Smooth muscle cell of the brain vasculature (primary cell): ENCODE measurements around the gene ACOT11.

Experiments used
- DNase-seq: peaks from one replicate; pipeline ENCODE4 v3.0.0-alpha.2; 2012; ENCODE audit warnings: low read depth, low spot score

Gene ACOT11

GRCh38 chr1:54564312-54565112 is 16.5 kb downstream of the ACOT11 start:
- no peak for DNase-seq

- no peak for DNase-seq
Measured at GRCh38 chr1:54565113-54565501, 17.1 kb downstream of the ACOT11 start.

GRCh38 chr1:54566438-54567141 is 18.6 kb downstream of the ACOT11 start:
- DNase-seq, result no peak

DNA sequence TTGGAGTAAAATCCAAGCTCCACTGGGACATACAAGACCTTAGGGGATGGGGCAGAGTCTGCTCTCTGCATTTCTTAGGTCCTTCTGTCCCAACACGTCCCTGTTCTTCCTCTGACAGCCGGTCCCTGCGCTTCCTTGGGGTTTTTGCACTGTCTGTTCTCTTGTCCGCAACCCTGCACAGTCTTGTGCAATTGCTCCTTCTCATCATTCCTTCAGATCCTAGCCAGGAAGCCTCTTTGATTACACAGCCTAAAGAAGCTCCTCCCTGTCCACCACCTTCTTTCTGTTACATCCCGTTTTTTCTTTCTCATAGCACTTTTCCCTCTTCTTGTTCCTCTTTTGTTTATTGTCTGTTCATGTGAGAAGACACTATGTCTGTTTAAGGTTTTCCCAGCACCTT is 19.9 kb downstream of the ACOT11 start:
- no peak for DNase-seq

DNA sequence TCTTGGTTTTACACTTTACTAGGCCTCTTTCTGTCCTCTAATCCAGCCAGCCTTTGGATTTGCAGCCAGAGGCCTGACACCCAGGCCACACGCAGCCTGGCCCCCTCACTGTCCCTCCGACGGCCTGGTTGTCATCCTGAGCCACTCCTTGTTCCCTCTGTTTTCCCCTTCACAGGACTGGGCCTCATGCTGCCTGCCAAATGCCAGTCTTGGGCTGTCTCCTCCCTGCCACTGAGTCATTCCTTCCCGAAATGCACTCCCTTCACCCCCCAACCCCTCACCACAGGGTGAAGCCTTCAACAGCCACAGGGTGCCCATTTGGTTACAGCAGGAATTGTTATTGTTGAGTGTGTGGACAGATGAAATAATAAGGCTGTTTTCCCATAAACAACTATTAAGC is 21.3 kb downstream of the ACOT11 start:
- DNase-seq, result peak; percentile 67

DNA sequence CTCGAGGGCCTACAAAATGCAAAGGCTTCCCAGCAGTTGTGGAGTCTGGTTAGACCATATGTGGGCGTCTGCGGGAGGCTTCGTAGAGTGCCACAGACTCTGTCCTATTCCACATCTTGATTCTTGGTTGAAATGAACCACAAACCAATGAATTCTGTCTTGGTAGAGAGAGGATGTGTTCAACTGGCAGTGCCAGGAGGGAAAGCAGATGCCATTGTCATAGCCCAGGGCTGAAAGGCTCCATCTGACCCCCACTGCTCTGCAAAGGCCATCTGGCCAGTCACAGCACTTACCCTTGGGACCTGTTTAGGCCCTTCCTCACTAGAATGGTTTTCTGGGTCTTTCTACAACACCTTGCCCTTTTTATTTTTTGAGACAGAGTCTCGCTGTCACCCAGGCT is 22.1 kb downstream of the ACOT11 start:
- DNase-seq, result no peak

- DNase-seq, result no peak
Measured at GRCh38 chr1:54571326-54571725, 23.3 kb downstream of the ACOT11 start.

DNA sequence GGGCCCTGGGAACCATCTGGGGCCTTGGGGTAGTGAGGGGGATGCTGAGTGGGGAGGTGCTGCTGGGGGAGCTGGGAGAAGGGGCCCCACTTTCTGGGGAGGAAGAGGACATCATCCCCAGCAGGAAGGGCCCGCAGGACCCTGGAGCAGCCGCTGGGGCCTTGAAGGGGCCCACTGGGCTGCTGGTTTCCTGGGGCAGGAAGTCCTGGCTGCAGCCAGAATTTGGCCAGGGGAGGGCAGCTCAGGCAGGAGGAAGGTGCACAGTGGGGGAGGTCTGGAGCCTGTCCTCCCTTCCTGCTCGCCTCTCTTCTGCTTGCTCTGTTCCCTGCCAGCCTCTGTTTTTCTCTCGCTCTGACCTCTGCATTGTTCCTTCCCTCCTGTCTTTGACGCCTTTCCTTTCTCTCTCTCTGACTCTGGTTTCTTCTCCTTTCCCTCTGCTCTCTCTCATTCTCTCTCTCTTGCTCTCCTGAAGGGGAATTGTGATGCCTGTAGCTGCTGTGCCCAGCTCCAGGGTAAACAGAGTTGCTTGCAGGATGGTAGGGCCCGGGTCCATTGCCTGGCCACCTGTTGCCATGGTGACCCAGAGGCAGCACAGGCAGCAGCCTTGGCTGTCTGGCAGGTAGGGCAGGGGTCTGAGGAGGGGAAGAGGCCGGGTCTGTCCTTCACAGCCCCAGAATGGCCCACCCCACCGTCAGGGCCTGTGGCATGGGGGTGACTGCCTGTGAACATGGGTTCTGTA is 23.9 kb downstream of the ACOT11 start:
- no peak for DNase-seq

DNA sequence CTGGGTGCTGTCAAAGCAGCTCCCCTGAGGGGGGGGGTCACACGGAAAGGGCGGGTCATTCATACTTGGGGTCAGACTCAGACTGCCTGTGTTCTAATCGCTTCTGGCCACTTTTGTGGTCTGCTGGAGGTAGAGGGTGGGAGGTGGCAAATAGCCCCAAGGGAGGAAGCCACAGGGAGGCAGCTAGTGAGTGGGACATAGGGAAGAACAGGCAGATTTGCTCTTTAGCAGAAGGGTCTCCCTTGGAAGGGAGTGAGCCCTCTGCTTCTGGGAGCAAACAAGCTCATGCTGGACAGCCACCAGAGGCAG is 24.5 kb downstream of the ACOT11 start:
- no peak for DNase-seq

- no peak for DNase-seq
Measured at GRCh38 chr1:54574158-54574778, 26.2 kb downstream of the ACOT11 start.

- no peak for DNase-seq
Measured at GRCh38 chr1:54575161-54575560, 27.1 kb downstream of the ACOT11 start.

DNA sequence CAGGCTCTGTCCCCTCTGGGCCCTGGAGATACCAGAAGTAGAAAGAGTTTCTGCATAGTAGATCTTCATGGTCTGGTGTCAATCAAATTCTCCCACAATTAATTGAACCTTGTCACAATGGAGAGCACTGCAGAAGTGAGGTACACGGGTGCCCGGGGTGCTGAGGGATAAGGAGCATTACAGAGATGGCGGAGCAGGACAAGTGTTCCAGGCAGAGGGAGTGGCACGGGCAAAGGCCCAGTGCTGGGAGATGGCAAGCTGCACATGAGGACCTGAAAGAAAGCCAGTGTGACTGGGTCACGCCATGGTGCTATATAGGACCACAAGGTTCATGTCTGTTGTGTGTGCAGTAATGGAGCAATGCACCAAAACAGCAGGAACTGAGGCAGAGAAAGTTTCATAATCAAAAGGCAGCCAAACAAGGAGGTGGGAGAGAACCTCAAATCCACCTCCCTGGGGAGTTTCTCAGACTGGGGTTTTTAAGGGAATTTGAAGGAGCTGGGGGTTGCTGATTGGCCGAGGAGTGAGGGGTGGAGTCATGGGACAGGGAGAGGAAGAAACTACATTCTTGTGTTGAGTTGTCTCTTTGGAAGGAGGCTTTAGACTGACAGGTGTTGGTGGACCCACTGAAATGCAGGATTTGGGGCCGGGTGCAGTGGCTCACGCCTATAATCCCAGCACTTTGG is 27.7 kb downstream of the ACOT11 start:
- DNase-seq, result no peak

- DNase-seq, result peak; percentile 74
Measured at GRCh38 chr1:54577612-54578011, 29.6 kb downstream of the ACOT11 start.

GRCh38 chr1:54579337-54579781 is 31.3 kb downstream of the ACOT11 start:
- no peak for DNase-seq

- DNase-seq, result no peak
Measured at GRCh38 chr1:54580856-54581550, 33.0 kb downstream of the ACOT11 start.

DNA sequence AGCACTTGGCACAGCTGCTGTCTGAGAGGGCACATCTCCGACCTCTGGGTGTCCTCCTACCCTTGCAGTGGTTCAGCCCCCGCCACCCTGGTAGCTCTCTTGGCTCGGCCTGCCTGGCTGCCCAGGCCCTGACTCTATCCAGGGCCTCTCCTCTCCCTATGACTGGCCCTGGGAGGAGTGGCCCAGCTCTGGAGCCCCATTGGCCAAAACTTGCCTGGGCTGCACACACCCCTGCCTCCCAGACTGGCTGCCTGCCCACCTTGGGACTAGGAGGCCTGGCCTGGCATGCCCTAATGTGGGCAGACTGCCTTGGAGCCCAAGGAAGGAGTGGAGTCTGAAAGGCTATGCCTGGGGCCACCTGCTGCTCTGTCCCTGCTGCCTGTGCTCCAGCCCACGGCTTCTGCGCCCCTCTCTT is 33.6 kb downstream of the ACOT11 start:
- DNase-seq, result no peak

GRCh38 chr1:54582566-54583306 is 34.7 kb downstream of the ACOT11 start:
- no peak for DNase-seq

- no peak for DNase-seq
Measured at GRCh38 chr1:54583307-54583686, 35.3 kb downstream of the ACOT11 start.

DNA sequence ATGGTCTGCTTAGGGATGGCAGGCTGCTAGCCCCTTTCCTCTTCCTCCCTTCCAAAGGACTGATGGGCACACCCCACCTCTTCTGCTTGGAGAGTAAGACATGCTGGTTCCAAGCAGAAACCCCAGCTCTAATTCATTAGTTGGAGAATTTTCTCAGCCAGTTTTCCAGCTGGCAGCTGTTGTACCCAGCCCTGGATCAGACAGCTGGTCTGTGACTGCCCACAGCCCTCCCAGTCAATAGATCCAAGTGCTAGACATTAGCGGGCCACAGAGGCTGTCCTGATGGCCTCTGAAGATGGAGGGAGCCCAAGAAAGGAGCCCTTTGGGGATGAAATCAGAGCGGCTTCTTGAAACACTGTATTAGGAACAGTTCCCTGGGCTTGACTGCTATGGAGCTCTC is 35.8 kb downstream of the ACOT11 start:
- no peak for DNase-seq

DNA sequence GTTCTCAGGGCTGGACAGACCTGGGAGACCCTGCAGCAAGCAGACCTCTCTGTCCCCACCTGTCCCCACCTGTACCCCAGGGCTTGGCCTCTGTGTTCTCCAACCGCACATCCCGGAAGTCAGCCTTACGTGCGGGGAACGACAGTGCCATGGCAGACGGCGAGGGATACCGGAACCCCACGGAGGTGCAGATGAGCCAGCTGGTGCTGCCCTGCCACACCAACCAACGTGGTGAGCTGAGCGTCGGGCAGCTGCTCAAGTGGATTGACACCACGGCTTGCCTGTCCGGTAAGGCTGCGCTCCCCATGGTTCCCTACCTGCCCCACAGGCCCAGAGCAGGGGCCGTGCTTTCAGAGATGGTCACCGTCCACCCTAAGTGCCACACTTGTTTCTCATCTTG is 36.5 kb downstream of the ACOT11 start:
- no peak for DNase-seq
